AG04449 (cell line): ENCODE data around the gene GUCY2D.

Experiments used
- CTCF ChIA-PET: fragments of 350-600 bp; formaldehyde crosslinking; extraction: SDS; loops from one replicate; lab custom pipeline; 2021; ENCODE audit warnings: antibody characterized with exemption; lab: Yijun Ruan, JAX
- POLR2A ChIA-PET: fragments of 400-600, 350-600 bp; formaldehyde crosslinking; extraction: SDS; loops from one replicate; lab custom pipeline; 2020; ENCODE audit warnings: antibody characterized with exemption, inconsistent platforms; lab: Yijun Ruan, JAX
- DNase-seq: peaks from one replicate; pipeline ENCODE4 v3.0.0-alpha.2; 2010; ENCODE audit warnings: low read depth, low spot score
- H3K4me3 ChIP-seq: 2 replicates; pipeline ENCODE4 v1.5.1; 2011; ENCODE audit warnings: low read depth, mild to moderate bottlenecking, control low read depth, low read length
- CTCF ChIP-seq: IDR thresholded peaks from one replicate; pipeline ENCODE4 v1.5.1; 2011; ENCODE audit warnings: mild to moderate bottlenecking, moderate library complexity, low read length, control low read depth, inconsistent platforms; ENCODE audit not compliant: insufficient read depth; ENCODE audit errors: missing control alignments

The GUCY2D gene

GRCh38 chr17:8041979-8042378 lies 39.6 kb downstream of the GUCY2D start:
- no peak for DNase-seq
- no peak for TF ChIP-seq CTCF
- no peak overlapping the region for H3K4me3 ChIP-seq
- ChIA-PET POLR2A (interaction anchor here (1.1 kb wide), 1 partner anchor 126 kb away, joined by 5 read pairs; the partner anchor contains the start of gene RNF227), CTCF (interaction anchor here (0.8 to 13.7 kb wide), 49 partner anchors 9 to 996 kb away, joined by 3 to 155 read pairs (median 5); partner anchors contain the start of genes ALOXE3, CNTROB, GUCY2D and RNF227)

GRCh38 chr17:8044819-8045810 lies 42.7 kb downstream of the GUCY2D start:
- DNase-seq = no peak
- no peak overlapping the region for H3K4me3 ChIP-seq
- POLR2A ChIA-PET = no interaction called here
- TF ChIP-seq CTCF = no peak
- CTCF ChIA-PET = interaction anchor here (4.1 to 13.7 kb wide), 2 partner anchors 14 to 55 kb away, joined by 17 to 155 read pairs; no protein-coding TSS in a partner anchor

- CTCF ChIA-PET = interaction anchor here (1.0 to 13.7 kb wide), 4 partner anchors 12 to 134 kb away, joined by 4 to 155 read pairs (median 12); no protein-coding TSS in a partner anchor
- POLR2A ChIA-PET = no interaction called here
- H3K4me3 ChIP-seq = no peak overlapping the region
- TF ChIP-seq CTCF = no peak
- no peak for DNase-seq
Measured at GRCh38 chr17:8046306-8046928, 44.0 kb downstream of the GUCY2D start.

- TF ChIP-seq CTCF = no peak
- no peak for DNase-seq
- CTCF ChIA-PET = interaction anchor here (0.6 to 13.7 kb wide), 8 partner anchors 12 to 185 kb away, joined by 3 to 155 read pairs (median 6); no protein-coding TSS in a partner anchor
- POLR2A ChIA-PET = no interaction called here
- no peak overlapping the region for H3K4me3 ChIP-seq
Measured at GRCh38 chr17:8046929-8047768, 44.7 kb downstream of the GUCY2D start.

GRCh38 chr17:8047769-8048110 lies 45.3 kb downstream of the GUCY2D start:
- no peak for TF ChIP-seq CTCF
- ChIA-PET CTCF (interaction anchor here (0.6 to 13.7 kb wide), 6 partner anchors 11 to 185 kb away, joined by 3 to 155 read pairs (median 8); no protein-coding TSS in a partner anchor), POLR2A (no interaction called here)
- no peak overlapping the region for H3K4me3 ChIP-seq
- DNase-seq = no peak
